GM23248 (cell line): Measurements from ENCODE around the gene NCAM2. TPM values are rescaled to one million over a fixed set of nuclear protein-coding genes. Genes with fewer than 3 reads are reported as not detected.

Experiments
- DNase-seq: peaks from one replicate; pipeline ENCODE4 v3.0.0-alpha.2; 2015
- H2AFZ ChIP-seq: fragments of 200-600 bp; sonication (generic); 2 replicates; pipeline ENCODE4 v1.6.1; 2016; ENCODE audit warnings: antibody characterized with exemption
- H3F3A ChIP-seq: fragments of 200-600 bp; sonication (generic); 2 replicates; pipeline ENCODE4 v1.6.1; 2016; ENCODE audit warnings: mild to moderate bottlenecking, antibody characterized with exemption, mixed run types; ENCODE audit not compliant: insufficient read depth
- H3K27ac ChIP-seq: fragments of 200-600 bp; sonication (generic); 2 replicates; pipeline ENCODE4 v1.5.1; 2016; ENCODE audit warnings: mild to moderate bottlenecking
- H3K27me3 ChIP-seq: fragments of 200-600 bp; sonication (generic); replicated peaks from 2 replicates; pipeline ENCODE4 v1.6.1; 2016; ENCODE audit warnings: mild to moderate bottlenecking; ENCODE audit not compliant: insufficient read depth
- H3K36me3 ChIP-seq: fragments of 200-600 bp; sonication (generic); 2 replicates; pipeline ENCODE4 v1.6.1; 2016; ENCODE audit warnings: low read depth, mild to moderate bottlenecking
- H3K4me1 ChIP-seq: fragments of 200-600 bp; sonication (generic); 2 replicates; pipeline ENCODE4 v1.6.1; 2016; ENCODE audit warnings: mild to moderate bottlenecking; ENCODE audit not compliant: insufficient read depth
- H3K4me2 ChIP-seq: fragments of 200-600 bp; sonication (generic); one replicate; pipeline ENCODE4 v1.6.1; 2016; ENCODE audit warnings: mild to moderate bottlenecking; ENCODE audit not compliant: unreplicated experiment
- H3K4me3 ChIP-seq: fragments of 200-600 bp; sonication (generic); 2 replicates; pipeline ENCODE4 v1.5.1; 2016; ENCODE audit warnings: mild to moderate bottlenecking
- H3K79me2 ChIP-seq: fragments of 200-600 bp; sonication (generic); 2 replicates; pipeline ENCODE4 v1.6.1; 2016; ENCODE audit warnings: mild to moderate bottlenecking; ENCODE audit not compliant: insufficient read depth
- H3K9ac ChIP-seq: fragments of 200-600 bp; sonication (generic); 2 replicates; pipeline ENCODE4 v1.6.1; 2016; ENCODE audit warnings: mild to moderate bottlenecking
- H3K9me2 ChIP-seq: fragments of 200-600 bp; sonication (generic); 2 replicates; pipeline ENCODE4 v1.6.1; 2016; ENCODE audit warnings: mixed run types, mild to moderate bottlenecking, moderate library complexity; ENCODE audit not compliant: insufficient read depth
- H3K9me3 ChIP-seq: fragments of 200-600 bp; sonication (generic); one replicate; pipeline ENCODE4 v1.6.1; 2017; ENCODE audit warnings: low read depth
- H4K20me1 ChIP-seq: fragments of 200-600 bp; sonication (generic); 2 replicates; pipeline ENCODE4 v1.6.0; 2016; ENCODE audit not compliant: insufficient read depth
- EZH2 ChIP-seq: fragments of 200-600 bp; sonication (generic); IDR thresholded peaks from 2 replicates; pipeline ENCODE4 v1.6.1; 2018; ENCODE audit warnings: antibody characterized with exemption, mild to moderate bottlenecking; ENCODE audit not compliant: insufficient read depth, poor library complexity, severe bottlenecking
- EZH2phosphoT487 ChIP-seq: fragments of 200-600 bp; sonication (generic); IDR thresholded peaks from 2 replicates; pipeline ENCODE4 v1.6.1; 2018; ENCODE audit warnings: antibody characterized with exemption, moderate library complexity, mild to moderate bottlenecking, low read depth; ENCODE audit not compliant: insufficient read depth
- WGBS, 2 experiments: methylation state at CpG; one replicate each; pipeline ENCODE4 v1.1.6; 2015 to 2017; ENCODE audit warnings: low lambda C conversion rate in 2 of 2, low coverage in 1 of 2; ENCODE audit errors: missing lambda C conversion rate in 2 of 2; 5-methylcytosine and 5-hydroxymethylcytosine counted together
- in situ Hi-C: fragments of 300-500 bp; cut with MboI; formaldehyde crosslinking; loops from 2 replicates; pipeline ENCODE4 v1.15.0; 2020
- polyA plus RNA-seq: library from polyadenylated mRNA; unstranded; fragments of >200 nt; fragmentation: Nextera tagmentation; extraction: Ambion mirVana; gene quantifications from 2 replicates; pipeline ENCODE4 v1.2.1, GENCODE V29; 2016
- total RNA-seq: library from RNA; depleted of rRNA; stranded (reverse); fragments of >200 nt; shearing (Covaris generic); gene quantifications from 2 replicates; pipeline ENCODE4 v1.2.3, GENCODE V29; 2014

NCAM2 gene
- total and polyA plus RNA-seq, 2 experiments from 2014 or later: 1.3 to 1.7 TPM

DNA sequence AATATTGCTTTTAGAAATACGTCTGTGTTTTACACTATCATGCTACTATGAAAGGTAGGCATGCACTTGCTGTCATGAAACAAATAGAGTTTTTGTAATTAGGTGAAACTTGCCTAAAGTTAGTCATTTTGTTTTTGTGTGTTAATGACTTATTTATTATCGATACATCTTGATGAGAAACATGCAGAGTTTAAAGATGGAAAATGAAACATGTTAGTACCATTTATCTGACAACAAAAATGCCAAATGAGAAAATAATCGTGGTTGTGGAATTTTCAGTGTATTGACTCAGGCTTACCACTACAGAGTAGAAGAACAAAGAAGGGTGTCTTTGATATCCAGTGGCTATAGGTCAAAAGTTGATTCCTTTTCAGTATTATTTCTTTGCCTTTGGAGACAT, 105.5 kb downstream of the NCAM2 start:
- DNase-seq: no peak
- H3K4me3 ChIP-seq: no peak overlapping the region
- no peak overlapping the region for H3K9ac ChIP-seq
- H3K27ac ChIP-seq: no peak overlapping the region
- TF ChIP-seq EZH2phosphoT487: no peak
- TF ChIP-seq EZH2: no peak
- no peaks in the 10 kb centered on the region for H3K9me3 ChIP-seq
- no peaks in the 10 kb centered on the region for H3K27me3 ChIP-seq
- H3F3A ChIP-seq: no peaks in the 10 kb centered on the region
- no peak overlapping the region for H3K4me2 ChIP-seq
- H4K20me1 ChIP-seq: no peaks in the 10 kb centered on the region
- no peaks in the 10 kb centered on the region for H3K36me3 ChIP-seq
- in situ Hi-C loops: no loop called here
- WGBS, 2 experiments: 54 to 55% methylated on average over 3 of the region's 3 CpGs
- H3K4me1 ChIP-seq: no peaks in the 10 kb centered on the region
- H2AFZ ChIP-seq: no peak overlapping the region
- no peaks in the 10 kb centered on the region for H3K79me2 ChIP-seq
- H3K9me2 ChIP-seq: no peaks in the 10 kb centered on the region

GRCh38 chr21:21109736-21110135, 111.5 kb downstream of the NCAM2 start:
- no peaks in the 10 kb centered on the region for H3K9me3 ChIP-seq
- H3K9ac ChIP-seq: no peak overlapping the region
- no peaks in the 10 kb centered on the region for H3K9me2 ChIP-seq
- H3K4me3 ChIP-seq: no peak overlapping the region
- no peaks in the 10 kb centered on the region for H3K27me3 ChIP-seq
- DNase-seq: no peak
- 52 to 62% methylated on average over 4 of the region's 4 CpGs for WGBS, 2 experiments
- no peaks in the 10 kb centered on the region for H4K20me1 ChIP-seq
- no peak overlapping the region for H2AFZ ChIP-seq
- H3K79me2 ChIP-seq: no peaks in the 10 kb centered on the region
- no peaks in the 10 kb centered on the region for H3F3A ChIP-seq
- H3K4me1 ChIP-seq: no peaks in the 10 kb centered on the region
- TF ChIP-seq EZH2: no peak
- TF ChIP-seq EZH2phosphoT487: no peak
- no peak overlapping the region for H3K4me2 ChIP-seq
- H3K27ac ChIP-seq: no peak overlapping the region
- H3K36me3 ChIP-seq: no peaks in the 10 kb centered on the region
- in situ Hi-C loops: no loop called here

GRCh38 chr21:21111309-21111920, 113.2 kb downstream of the NCAM2 start:
- Histone ChIP-seq H3F3A (no peaks in the 10 kb centered on the region), H3K9ac (no peak overlapping the region), H3K9me3 (no peaks in the 10 kb centered on the region), H3K36me3 (no peaks in the 10 kb centered on the region), H3K9me2 (no peaks in the 10 kb centered on the region), H3K4me1 (no peaks in the 10 kb centered on the region), H3K27me3 (no peaks in the 10 kb centered on the region), H3K4me3 (no peak overlapping the region), H4K20me1 (no peaks in the 10 kb centered on the region), H3K4me2 (no peak overlapping the region), H3K79me2 (no peaks in the 10 kb centered on the region), H3K27ac (no peak overlapping the region), H2AFZ (no peak overlapping the region)
- DNase-seq: no peak
- TF ChIP-seq EZH2phosphoT487 (no peak), EZH2 (no peak)
- in situ Hi-C loops: no loop called here
- WGBS, 2 experiments: 60 to 62% methylated on average over 8 of the region's 8 CpGs

GRCh38 chr21:21114461-21114860, 116.3 kb downstream of the NCAM2 start:
- in situ Hi-C loops: no loop called here
- Histone ChIP-seq H2AFZ (no peak overlapping the region), H3K36me3 (no peaks in the 10 kb centered on the region), H3K79me2 (no peaks in the 10 kb centered on the region), H3K4me1 (no peaks in the 10 kb centered on the region), H4K20me1 (no peaks in the 10 kb centered on the region), H3K9me3 (no peaks in the 10 kb centered on the region), H3K9ac (no peak overlapping the region), H3K27me3 (no peaks in the 10 kb centered on the region), H3K4me2 (no peak overlapping the region), H3K4me3 (no peak overlapping the region), H3F3A (no peaks in the 10 kb centered on the region), H3K27ac (no peak overlapping the region), H3K9me2 (no peaks in the 10 kb centered on the region)
- DNase-seq: no peak
- WGBS, 2 experiments: 59 to 63% methylated on average over 4 of the region's 4 CpGs
- TF ChIP-seq EZH2 (no peak), EZH2phosphoT487 (no peak)

- Histone ChIP-seq H2AFZ (no peak overlapping the region), H3K4me2 (no peak overlapping the region), H3K36me3 (no peaks in the 10 kb centered on the region), H4K20me1 (no peaks in the 10 kb centered on the region), H3K27ac (no peak overlapping the region), H3K9me2 (no peaks in the 10 kb centered on the region), H3K4me1 (no peaks in the 10 kb centered on the region), H3K79me2 (no peaks in the 10 kb centered on the region), H3K9ac (no peak overlapping the region), H3K4me3 (no peak overlapping the region), H3K9me3 (no peaks in the 10 kb centered on the region), H3F3A (no peaks in the 10 kb centered on the region), H3K27me3 (no peaks in the 10 kb centered on the region)
- WGBS, 2 experiments: 48 to 50% methylated on average over 2 of the region's 2 CpGs
- DNase-seq: no peak
- TF ChIP-seq EZH2: no peak
- no peak for TF ChIP-seq EZH2phosphoT487
- in situ Hi-C loops: no loop called here
These were observed 120.9 kb downstream of the NCAM2 start for GRCh38 chr21:21119091-21119490.
